ENCODE results near the gene PPP2R5E. TPM values are rescaled to one million over a fixed set of nuclear protein-coding genes. Genes with fewer than 3 reads are reported as not detected.

PPP2R5E gene
- total RNA-seq, 1 donor = 31.7 TPM

GRCh38 chr14:63362389-63362819 lies 180.8 kb downstream of the PPP2R5E start:
- no peak overlapping the region for H3K4me3 ChIP-seq (ENCODE audit: low read depth, low read length)
- TF ChIP-seq CTCF (IDR thresholded peaks at IDR 0.05; ENCODE audit: insufficient read depth, low read length) = no peak
- DNase-seq (ENCODE audit: low read depth) = no peak

- DNase-seq (ENCODE audit: low read depth) = no peak
- no peak for TF ChIP-seq CTCF (IDR thresholded peaks at IDR 0.05; ENCODE audit: insufficient read depth, low read length)
- no peak overlapping the region for H3K4me3 ChIP-seq (ENCODE audit: low read depth, low read length)
Observed at GRCh38 chr14:63361790-63362189, 181.4 kb downstream of the PPP2R5E start.

GRCh38 chr14:63357841-63358240 lies 185.3 kb downstream of the PPP2R5E start:
- no peak for TF ChIP-seq CTCF (IDR thresholded peaks at IDR 0.05; ENCODE audit: insufficient read depth, low read length)

GRCh38 chr14:63345826-63346225 lies 197.4 kb downstream of the PPP2R5E start:
- no peak for DNase-seq (ENCODE audit: low read depth)
- H3K4me3 ChIP-seq (ENCODE audit: low read depth, low read length) = no peak overlapping the region
- no peak for TF ChIP-seq CTCF (IDR thresholded peaks at IDR 0.05; ENCODE audit: insufficient read depth, low read length)

More at GRCh38 chr14:63357841-63358240, 185.3 kb downstream of the PPP2R5E start:
- H3K4me3 ChIP-seq (ENCODE audit: low read depth, low read length) = no peak overlapping the region
- no peak for DNase-seq (ENCODE audit: low read depth)

- no peak for TF ChIP-seq CTCF (IDR thresholded peaks at IDR 0.05; ENCODE audit: insufficient read depth, low read length)
- no peak for DNase-seq (ENCODE audit: low read depth)
- H3K4me3 ChIP-seq (ENCODE audit: low read depth, low read length) = no peak overlapping the region
Observed at GRCh38 chr14:63344336-63344735, 198.8 kb downstream of the PPP2R5E start.

- TF ChIP-seq CTCF (IDR thresholded peaks at IDR 0.05; ENCODE audit: insufficient read depth, low read length) = no peak
- peak; percentile 6 for DNase-seq (ENCODE audit: low read depth)
- H3K4me3 ChIP-seq (ENCODE audit: low read depth, low read length) = no peak overlapping the region
Observed at GRCh38 chr14:63343878-63344277, 199.3 kb downstream of the PPP2R5E start.

- no peak for TF ChIP-seq CTCF (IDR thresholded peaks at IDR 0.05; ENCODE audit: insufficient read depth, low read length)
- peak; percentile 5 for DNase-seq (ENCODE audit: low read depth)
- H3K4me3 ChIP-seq (ENCODE audit: low read depth, low read length) = no peak overlapping the region
Observed at GRCh38 chr14:63342371-63342770, 200.8 kb downstream of the PPP2R5E start.
